ENCODE data around the gene ACOT12.
"Not testable (repeated sequence)": the region's sequence is repeated elsewhere in the genome, so short reads cannot be mapped to it uniquely, and the experiment has no call there.

Gene ACOT12

DNA sequence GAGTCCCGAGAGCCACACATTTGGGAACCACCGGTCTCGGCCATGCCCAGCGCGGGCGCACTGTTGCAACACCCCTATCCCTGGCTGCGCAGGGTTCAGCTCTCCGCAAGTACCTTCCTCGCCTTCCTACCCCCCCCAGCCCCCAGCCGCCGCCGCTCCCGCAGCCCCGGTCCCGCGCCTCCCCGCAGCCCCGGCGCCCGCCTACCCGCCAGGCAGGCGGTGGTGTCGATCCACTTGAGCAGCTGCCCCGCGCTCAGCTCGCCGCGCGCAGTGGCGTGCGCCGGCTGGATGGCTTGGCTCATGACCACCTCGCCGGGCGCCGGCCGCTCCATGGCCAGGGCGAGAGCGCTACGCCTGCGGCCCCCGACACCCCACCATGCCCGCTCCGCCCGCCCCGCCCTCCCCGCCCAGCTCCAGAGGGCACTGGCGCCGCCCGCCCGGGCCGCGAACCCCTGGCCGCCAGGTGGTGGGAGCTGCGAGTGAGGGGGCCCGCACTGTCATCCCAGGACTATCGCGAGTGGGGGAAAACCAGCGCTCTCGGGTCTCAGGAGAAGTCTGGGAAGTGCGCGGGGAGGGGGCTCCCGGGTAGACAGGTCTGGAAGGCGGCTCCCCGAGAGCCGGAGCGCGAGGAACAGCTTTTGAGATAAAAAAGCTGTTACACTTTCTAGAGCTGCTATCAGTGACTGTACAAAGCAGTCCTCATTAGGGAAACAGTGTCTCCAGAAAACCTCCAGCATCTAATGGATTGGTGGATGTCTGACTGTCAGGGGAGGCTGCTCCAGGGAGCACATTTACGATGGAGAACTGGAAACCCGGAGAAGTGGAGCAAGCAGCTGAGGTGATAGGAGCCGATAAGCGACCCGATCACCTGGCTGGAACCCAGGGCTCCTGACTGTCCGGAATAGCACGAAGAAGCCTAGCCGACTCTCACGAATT is at the start of gene ACOT12:
Gene ACOT12, minus strand, starts transcription at position 352 of the 936 bp plus-strand sequence. Its CDS starts 20 bp downstream, at position 332.
- DNase-seq (ENCODE audit: low spot score): peak; percentile 38

DNA sequence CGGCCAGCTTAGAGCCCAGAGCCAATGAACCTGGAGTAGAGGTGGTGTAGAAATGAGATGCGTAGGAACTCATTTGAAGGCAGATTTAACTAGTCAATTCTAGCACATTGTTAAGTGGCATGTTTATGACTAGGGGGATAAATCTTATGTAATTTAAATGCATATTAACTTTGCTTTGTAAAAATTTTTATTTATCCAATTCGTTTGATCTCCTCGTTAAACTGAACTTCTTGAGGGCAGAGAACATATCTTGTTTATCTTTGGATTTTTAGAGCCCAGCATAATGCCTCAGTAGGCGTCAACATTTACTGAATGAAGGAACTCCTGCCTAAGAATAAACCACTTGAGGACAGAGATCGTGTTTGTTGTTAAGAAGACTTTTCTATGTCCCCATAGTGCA is 41.1 kb upstream of the ACOT12 start:
- DNase-seq (ENCODE audit: low spot score): no peak

DNA sequence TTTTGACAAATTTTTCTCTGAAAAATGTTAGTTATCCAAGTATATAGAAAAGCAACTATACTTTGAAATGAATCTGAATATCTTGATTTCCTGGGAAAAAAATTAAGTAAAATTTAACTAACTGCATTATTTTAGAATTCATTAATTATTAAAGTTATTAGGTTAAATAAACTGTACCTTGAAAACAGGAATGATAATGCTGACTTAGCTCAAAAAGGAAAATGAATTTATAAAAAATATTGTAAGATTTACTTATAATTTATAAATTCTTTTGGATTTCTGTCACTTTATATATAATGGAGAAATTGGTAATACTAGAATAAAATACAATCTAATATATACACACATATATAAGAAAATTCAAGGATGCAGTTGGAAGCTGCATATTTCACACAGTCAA is 36.1 kb upstream of the ACOT12 start:
- no peak for DNase-seq (ENCODE audit: low spot score)

DNA sequence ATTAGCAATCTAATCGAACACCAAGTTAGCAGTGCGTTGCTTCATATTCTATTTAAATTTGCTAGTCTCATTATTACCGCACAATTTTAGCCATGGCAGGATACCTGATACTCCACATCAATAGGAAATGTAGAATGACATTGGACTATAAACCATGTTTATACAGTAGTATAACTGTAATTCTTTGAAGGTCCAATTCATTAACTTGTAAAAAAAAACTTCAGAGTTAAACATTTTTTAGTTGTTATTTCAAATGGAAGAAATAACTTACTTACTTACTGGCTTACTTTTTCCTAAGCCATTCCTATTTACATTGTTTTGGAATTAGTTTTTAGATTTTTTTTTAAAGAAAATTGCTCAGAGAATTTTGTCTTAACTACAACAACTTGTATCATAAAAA is 35.4 kb upstream of the ACOT12 start:
- DNase-seq (ENCODE audit: low spot score): no peak

DNA sequence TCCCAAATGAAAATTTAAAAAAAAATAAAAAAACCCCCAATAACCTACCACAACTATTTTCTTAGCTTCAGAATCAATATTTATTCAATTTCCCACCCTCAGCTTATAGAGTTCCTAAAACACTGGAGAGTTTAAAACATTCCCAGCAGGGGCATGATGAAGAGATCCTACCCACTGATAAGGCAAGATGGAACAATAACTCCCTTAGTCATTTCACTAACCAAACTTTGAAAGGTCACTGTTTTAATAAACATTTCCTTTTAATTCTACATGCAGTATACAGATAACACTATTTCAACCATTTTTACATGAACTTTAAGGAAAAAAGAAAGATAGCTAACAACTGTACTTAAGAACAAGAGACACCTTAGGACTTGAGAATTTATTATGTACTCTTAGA is 34.9 kb upstream of the ACOT12 start:
- DNase-seq (ENCODE audit: low spot score): no peak

DNA sequence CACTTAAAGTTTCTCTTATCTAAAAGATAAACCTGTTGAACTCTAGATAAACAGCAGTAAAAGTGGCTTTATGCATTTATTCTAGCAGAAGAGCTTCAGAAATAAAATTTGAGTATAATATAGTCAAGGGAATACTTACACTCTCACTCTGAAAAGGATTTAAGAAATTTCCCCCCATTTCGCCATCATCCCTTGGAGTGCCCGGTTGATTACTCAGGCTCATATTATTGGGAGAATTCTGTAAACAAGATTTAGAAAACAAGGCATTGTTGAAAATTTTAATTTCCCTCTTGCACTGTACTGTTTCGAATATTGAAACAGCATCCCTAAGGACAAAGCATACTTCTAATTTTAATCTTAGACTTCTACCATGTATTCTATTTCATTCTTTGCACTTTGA is 34.5 kb upstream of the ACOT12 start:
- DNase-seq (ENCODE audit: low spot score): no peak

DNA sequence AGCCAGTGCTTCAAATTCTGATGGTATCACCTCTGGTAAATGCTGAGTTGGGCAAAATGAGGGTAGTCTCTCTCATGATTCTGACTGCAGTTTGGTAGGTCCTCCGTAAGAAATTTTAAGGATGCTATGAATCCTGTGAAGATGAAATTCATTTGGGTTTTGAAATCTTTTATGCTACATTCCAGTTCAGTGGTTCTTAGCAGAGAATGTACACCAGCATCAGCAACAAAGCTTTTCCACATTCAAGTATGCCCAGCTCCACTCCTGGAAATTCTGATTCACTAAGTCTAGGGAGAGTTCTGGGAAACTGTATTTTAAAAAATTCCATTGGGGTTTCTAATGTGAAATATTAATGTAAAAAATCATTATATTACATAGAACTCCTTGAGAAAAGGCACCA is 33.6 kb upstream of the ACOT12 start:
- no peak for DNase-seq (ENCODE audit: low spot score)

DNA sequence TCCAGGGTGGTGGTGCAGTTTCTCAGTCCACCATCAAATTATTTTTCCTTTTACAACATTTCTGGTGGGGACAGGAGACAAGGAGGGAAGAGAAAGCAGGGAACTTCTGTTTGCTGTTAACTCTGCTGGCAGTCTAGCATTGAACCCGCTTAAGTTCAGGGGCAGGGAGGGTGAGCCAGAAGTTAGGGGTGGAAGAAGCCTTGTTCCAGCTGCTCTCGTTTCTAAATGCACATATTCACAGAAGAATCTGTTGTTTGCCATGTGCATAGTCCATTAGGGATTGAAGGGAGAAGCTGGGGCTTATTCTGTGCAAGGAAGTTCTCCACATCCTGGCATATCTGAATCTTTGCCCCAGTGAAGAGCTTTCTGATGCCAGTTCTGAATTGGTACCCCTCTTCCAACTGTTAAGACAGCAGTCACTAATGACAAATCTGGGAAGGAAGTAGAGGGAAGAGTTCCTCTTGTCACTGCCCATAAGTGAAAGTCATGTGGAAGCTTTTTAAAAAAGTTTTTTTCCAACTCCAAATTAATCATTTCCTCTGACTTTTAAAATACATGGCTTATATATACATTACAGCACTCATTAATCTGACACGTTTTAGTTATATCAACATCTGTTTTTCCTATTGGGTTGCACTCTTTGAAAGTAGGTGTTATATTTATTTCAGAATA is 32.6 kb upstream of the ACOT12 start:
- DNase-seq (ENCODE audit: low spot score): no peak

DNA sequence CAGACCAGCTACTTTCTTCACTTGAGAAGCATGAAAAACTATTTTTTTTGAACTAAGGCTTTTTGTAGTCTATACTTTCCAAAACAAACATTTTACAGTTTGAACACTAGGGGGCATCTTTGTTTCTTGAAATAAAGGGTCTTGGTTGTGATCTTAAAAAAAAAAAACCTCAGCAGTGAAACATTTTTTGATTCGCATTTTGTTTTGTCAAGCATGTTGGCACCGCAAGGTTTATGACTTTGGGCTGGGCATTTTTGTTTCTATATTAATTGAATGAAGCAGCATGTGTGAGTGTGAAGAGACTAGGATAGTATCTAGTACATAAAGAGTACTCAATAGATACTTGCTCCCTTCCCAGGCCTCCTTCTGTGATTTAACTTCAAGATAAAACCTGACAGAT is 31.6 kb upstream of the ACOT12 start:
- no peak for DNase-seq (ENCODE audit: low spot score)

DNA sequence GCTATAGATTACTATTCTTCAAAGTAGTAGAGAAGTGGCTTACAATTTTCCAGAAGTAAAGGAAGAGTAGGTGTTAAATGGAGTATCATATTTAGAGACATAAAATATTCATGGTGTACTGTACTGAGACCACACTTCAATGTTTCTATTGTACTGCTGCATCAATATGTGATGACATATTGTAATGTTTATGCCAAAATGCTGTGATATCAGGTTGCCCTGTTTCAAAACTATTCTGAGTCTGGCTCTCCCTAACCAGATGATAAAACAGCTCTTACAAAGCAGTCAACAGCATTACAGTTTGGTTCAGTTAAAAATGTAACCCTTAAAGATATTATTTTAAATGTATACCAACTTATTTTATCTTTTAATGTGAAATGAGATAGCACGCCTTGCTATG is 30.8 kb upstream of the ACOT12 start:
- no peak for DNase-seq (ENCODE audit: low spot score)

DNA sequence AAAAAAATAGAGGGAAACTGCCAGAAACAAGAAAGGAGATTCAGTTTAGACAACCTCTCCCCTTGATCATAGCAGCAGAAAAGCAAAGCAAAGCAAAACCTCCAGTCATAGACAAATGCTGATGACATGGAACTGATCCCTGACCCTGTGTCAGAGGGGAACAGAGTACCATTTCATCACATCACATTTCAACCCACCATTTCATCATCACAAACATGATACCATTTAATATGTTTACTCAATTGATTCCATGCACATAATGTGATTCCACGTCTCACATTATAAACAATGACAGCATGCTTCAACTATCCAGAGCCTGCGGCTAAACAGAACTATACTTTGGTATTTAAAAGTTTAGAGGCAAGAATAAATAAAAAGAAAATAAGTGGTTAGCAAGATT is 28.7 kb upstream of the ACOT12 start:
- DNase-seq (ENCODE audit: low spot score): peak; percentile 50

DNA sequence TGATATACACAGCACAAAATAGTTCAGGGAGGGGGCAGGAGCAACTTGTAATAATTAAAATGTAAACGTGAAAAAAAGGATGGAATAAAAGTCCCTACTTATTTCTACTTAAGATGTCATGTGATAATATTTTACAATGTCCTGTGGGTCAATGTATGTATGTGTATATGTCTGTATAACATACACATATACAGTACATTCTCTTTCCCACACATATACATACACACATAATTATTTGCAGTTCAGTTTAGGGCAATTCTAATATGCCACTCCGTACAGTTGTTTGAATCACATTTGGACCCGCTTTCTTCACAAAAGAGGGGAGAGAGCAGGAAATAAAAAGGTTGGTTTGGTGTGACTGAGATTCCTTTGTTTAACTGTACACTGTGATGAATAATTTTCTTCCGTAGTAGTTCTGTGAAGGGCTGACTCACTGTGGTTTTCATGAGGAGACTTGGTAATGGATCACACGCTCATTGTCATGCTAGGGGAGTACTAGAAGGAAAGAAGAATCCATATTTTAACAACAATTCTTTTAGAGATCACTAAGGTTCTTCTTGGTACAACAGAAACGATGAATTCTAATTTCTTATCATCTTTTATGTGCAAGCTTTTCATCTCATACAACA is 26.2 kb upstream of the ACOT12 start:
- DNase-seq (ENCODE audit: low spot score): no peak

DNA sequence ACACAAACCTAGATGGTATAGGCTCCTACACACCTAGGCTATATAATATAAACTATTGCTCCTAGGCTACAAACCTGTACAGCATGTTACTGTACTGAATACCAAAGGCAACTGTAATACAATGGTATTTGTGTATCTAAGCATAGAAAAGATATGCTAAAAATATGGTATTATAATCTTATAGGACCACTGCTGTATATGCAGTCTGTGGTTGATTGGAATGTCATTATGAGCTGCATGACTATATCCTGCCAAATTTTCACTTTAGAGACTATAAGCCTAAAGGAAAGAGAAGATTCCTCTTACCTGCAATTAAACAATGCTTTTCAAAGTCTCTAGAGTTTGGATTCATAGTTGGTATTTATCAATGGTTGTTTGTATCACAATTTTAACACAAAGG is 24.7 kb upstream of the ACOT12 start:
- DNase-seq (ENCODE audit: low spot score): no peak

DNA sequence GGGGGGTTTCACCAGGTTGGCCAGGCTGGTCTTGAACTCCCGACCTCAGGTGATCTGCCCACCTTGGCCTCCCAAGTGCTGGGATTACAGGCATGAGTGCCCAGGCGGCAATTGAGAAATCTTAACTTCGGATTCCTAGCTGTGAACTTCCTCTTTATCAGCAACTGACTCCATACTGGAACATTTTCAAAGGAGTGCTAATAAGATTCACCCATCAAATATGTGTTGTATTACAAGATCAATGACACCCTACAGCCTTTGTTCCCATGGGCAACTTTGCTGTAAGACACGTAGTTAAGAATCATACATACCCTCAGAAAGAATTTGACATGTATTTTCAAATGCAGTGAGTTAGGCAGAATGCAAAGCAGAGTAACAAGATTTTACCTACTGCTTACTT is 23.1 kb upstream of the ACOT12 start:
- DNase-seq (ENCODE audit: low spot score): no peak

DNA sequence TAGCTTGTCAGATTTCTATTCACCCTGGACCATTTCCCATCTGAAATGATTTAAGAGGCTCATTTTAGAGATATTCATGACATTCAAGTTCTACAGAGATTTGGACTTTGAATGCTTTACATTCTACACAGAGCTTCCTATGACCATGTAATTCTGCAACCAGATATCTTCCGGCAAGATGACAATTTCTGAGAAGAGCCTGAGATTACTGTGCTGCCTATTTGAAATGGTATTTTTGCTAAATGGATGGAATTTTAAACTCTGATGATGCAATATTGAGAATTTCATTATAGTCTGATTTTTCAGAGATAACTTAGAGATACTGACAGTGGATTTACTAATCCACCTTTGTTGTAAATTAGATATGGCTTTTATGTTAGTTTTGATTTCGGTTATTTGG is 16.0 kb upstream of the ACOT12 start:
- DNase-seq (ENCODE audit: low spot score): no peak

DNA sequence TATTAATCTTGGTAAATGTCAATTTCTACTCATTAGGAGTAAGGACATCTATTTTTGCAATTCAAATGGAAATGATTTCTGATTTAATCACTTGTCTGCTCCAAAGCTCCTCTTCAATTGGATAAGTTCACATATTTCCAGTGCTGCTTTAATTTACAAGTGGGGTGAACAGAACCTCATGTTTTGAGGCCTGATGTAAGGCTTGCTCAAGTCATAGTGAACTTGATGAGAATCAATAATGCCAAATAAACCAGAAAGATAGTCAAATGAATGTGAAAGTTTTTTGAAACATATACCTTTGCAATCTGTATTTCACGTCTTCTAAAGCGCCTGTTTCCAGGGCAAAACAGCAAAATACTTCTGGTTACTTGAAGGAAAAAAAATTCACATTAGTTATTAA is 15.4 kb upstream of the ACOT12 start:
- no peak for DNase-seq (ENCODE audit: low spot score)

DNA sequence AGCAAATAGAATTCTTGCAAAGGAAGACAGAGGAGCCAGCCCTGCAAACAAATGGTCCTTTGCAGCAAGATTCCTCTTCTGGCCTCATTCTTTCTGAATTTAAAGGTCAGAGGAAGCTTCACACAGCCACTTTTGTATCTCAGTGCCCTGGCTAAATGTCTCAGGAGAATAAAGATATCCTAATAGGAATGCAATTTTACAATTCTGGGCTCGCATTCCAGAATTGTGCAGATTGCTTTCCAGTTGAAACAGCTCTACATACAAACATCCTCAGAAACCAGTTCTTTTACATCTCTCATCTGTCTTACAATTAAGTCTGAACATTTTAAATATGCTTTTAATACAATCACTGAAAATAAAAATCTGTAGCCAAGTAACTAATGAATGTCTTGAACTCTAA is 14.6 kb upstream of the ACOT12 start:
- DNase-seq (ENCODE audit: low spot score): no peak

DNA sequence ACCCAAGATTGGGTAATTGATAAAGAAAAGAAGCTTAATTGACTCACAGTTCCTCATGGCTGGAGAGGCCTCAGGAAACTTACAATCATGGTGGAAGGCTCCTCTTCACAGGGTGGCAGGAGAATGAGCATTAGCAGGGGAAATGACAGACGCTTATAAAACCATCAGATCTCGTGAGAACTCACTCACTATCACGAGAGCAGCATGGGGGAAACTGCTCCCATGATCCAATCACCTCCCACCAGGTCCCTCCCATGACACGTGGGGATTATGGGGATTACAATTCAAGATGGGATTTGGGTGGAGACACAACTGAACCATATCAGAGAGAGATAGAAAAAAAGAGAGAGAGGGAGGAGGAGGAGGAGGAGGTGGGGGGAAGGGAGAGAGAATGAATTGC is 13.9 kb upstream of the ACOT12 start:
- not testable (repeated sequence) for DNase-seq (ENCODE audit: low spot score)

DNA sequence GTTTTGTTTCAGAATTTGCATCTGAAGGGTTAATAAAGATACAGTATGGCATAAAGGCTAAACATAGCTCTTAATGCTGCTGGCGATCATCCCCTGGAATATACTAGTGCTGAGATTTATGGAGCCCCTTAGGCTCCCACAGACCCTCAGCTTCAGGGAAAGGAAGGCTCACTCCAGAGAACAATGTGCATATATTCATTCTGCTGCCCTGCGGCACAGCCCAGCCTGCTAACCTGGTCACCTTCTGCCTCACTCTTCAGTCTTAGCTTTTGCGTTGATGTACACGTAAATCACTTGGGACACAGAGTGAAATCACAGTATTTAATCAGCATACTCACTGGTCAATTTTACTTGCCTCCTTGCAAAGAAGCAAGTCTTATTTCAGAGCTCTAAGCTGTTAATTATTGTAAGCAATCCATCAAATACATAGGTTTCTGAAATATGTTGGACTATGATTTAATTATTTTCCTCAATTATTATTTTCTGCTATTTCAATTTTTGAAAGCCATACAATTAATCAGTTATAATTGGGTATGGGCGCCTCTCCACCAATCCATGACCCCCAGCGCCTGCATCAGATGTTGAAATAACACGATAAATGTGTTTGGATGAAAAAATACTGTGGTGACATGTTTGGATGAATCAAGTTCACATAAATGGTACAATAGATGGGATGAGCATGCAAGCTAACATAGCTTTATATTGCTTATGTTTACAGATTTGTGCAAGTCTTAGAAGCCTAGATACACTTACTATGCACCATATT is 11.4 kb upstream of the ACOT12 start:
- DNase-seq (ENCODE audit: low spot score): no peak

DNA sequence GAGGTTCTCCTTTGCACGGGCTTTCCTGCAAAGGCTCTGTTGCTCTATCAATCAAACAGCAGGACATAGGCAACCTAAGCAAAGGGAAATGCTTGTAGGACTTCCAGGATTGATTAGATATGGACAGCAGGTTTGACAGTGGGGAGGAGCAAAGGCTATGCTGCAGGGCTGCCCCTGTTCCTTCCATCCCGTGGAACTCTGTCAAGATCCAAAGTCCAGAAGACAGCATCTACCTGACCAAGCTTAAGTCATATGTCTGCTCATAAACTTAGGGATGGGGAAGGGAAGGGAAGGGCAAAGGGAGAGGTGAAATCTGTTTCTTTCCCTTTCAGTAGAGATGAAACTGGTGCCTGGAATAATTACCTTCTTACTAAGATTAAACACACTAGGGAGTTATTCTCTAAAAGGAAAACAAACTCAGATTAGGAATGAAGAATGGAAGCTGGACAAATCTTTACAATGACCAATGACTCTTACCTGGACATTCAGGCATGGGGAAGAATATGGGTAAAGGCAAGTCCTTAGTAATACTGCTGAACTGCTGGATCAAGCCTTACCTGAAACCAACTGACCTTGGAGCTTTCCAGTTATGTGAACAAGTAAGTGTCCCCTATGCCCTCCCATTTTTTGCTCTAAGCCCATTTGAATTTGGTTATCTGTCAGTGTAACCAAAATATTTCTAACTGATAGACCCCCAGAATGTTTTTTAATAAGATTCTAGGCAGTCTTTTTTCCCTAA is 8.4 kb upstream of the ACOT12 start:
- DNase-seq (ENCODE audit: low spot score): no peak

DNA sequence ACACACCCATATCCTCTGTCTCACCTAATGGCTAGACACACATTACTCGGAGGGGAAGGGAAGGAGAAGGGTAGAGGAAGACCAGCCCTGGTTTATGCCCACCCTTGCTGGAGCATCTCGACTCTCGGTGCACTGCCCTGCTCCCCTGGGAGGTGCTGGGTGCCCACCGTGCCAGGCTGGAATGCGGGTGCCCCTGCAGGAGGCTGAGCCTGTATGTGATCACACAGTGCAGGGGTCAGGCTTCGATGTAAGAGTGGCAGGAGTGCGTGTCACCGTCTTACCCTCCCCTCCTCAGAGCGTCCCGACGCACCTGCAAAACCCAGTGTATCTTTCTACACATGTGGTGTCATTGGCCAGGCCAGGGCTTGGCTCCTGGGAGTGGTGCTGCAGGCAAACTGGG is 7.3 kb upstream of the ACOT12 start:
- DNase-seq (ENCODE audit: low spot score): no peak

DNA sequence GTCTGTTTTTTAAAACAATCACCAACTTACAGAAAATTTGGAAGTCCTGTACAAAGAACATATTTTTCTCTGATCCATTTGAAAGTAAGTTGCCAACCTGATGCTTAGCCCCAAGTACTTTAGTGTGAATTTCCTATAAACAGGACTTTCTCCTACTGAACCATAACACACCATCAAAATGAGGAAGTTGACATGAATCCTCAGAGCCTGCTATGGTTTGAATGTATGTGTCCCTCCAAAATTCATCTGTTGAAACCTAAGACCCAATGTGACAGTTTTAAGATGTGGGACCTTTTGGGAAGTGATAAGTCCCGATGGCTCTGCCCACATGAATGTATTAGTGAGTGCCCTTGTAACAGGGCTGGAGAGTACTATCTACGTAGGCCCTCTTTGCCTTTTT is 6.4 kb upstream of the ACOT12 start:
- DNase-seq (ENCODE audit: low spot score): no peak
